Sigmoid colon (tissue), 4 donors: ENCODE data around the gene RPS6KA5.

Experiments
- CTCF ChIP-seq, 4 experiments: fragments of 450-650 bp in 3 of 4; fragments of 200-600 bp in 1 of 4; IDR thresholded peaks; one replicate each; pipeline ENCODE4 v1.5.1; 2016 to 2019; ENCODE audit warnings: antibody characterized with exemption in 4 of 4, mild to moderate bottlenecking in 3 of 4, moderate library complexity in 2 of 4
- EP300 ChIP-seq, 4 donors: sonication (generic); formaldehyde crosslinking; IDR thresholded peaks; one replicate each; pipeline ENCODE4 v1.6.1; 2017; ENCODE audit warnings: antibody characterized with exemption in 4 of 4
- POLR2A ChIP-seq, 2 donors: fragments of 450-650 bp; IDR thresholded peaks; one replicate each; pipeline ENCODE4 v1.6.1; 2016; ENCODE audit warnings: antibody characterized with exemption in 2 of 2, mild to moderate bottlenecking in 2 of 2, moderate library complexity in 2 of 2
- POLR2AphosphoS5 ChIP-seq, 4 donors: sonication (generic); formaldehyde crosslinking; IDR thresholded peaks; one replicate each; pipeline ENCODE4 v1.6.1; 2017; ENCODE audit warnings: antibody characterized with exemption in 4 of 4

- TF ChIP-seq CTCF (IDR thresholded peaks at IDR 0.05) (no peak), EP300 (IDR thresholded peaks at IDR 0.05) (no peak), POLR2AphosphoS5 (IDR thresholded peaks at IDR 0.05) (no peak), POLR2A (IDR thresholded peaks at IDR 0.05) (no peak)
Measured at GRCh38 chr14:90814806-90815571, 245.5 kb downstream of the RPS6KA5 start.
